GM19193 (cell line): ENCODE measurements around the gene TP73.

Source experiments
- POLR2A ChIP-seq: IDR thresholded peaks from 4 replicates; pipeline ENCODE4 v1.6.1; 2011; ENCODE audit not compliant: insufficient read depth, insufficient read length; ENCODE audit errors: extremely low read depth

The TP73 gene

DNA sequence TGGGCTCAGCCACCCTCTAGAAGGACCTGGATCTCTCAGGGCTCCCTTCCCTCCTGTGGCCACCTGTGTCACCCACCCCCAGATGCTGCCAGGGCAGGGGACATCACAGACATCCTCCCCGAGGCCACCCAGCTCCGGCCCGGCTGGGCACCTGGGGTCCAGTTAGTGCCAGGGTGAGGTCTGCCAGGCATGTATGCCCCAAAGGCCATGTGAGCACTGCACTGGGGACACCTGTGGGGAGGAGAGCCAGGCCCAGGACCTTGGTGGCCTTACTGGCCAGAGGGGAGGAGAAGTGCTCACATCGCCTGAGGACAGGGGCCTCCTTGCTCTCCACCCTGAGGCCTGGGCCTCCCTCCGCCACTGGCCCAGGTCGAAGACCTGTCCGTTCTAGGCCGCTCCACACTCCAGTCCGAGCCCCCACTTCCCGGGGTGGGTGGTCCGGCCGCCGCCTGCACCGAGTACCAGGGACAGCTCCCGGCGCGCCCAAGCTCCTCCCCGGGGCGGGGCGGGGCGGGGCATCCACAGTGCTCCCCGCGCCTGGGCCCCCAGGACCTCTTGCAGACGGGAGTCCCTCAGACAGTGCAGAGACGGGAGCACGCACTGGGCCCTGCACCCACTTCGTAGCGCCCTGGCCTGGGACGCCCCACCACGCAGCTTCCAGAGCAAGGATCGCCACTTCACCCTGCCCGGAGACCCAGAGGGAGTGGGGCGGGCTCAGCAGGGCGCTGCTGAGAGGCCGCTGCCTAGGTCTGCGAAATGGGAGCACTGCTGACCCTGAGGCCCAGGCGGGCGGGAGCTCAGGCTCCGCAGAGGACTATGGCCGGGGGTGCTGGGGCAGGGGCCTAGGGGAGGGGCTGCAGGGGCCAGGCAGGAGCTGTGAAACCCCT is 65.6 kb downstream of the TP73 start:
- TF ChIP-seq POLR2A: no peak

GRCh38 chr1:3718764-3719163 is 66.4 kb downstream of the TP73 start:
- TF ChIP-seq POLR2A: no peak

DNA sequence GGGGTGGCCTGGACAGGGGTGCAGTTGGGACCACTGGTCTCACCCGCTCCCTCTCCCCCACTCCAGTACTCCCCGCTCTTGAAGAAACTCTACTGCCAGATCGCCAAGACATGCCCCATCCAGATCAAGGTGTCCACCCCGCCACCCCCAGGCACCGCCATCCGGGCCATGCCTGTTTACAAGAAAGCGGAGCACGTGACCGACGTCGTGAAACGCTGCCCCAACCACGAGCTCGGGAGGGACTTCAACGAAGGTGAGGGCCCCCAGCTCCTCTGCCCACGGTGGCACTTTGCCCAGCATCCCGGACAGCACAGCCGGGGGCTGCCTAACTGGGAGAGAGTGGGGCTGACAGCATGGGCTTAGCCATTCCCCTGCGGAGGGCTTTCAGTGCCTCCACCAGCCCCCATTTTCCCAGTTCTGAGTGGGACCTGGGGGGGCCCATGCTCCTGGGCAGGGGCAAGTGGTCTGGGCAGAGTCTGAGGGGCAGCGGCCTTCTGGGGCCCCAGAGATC is 69.7 kb downstream of the TP73 start:
- no peak for TF ChIP-seq POLR2A

- TF ChIP-seq POLR2A: no peak
Measured at GRCh38 chr1:3722846-3723245, 70.5 kb downstream of the TP73 start.

DNA sequence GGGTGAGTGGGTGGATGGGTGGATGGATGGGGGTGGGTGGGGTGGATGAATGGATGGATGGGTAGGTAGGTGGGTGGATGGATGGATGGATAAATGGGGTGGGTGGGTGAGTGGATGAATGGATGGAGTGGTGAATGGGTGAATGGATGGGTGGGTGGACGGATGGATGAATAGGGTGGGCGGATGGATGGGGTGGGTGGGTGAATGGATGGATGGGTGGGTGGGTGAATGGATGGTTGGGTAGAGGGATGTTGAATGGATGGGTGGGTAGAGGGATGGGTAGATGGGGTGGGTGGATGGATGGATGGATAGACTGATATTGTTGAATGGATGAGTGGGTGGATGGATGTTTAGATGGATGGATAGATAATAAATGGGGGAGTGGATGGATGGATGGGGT is 73.0 kb downstream of the TP73 start:
- TF ChIP-seq POLR2A: no peak

DNA sequence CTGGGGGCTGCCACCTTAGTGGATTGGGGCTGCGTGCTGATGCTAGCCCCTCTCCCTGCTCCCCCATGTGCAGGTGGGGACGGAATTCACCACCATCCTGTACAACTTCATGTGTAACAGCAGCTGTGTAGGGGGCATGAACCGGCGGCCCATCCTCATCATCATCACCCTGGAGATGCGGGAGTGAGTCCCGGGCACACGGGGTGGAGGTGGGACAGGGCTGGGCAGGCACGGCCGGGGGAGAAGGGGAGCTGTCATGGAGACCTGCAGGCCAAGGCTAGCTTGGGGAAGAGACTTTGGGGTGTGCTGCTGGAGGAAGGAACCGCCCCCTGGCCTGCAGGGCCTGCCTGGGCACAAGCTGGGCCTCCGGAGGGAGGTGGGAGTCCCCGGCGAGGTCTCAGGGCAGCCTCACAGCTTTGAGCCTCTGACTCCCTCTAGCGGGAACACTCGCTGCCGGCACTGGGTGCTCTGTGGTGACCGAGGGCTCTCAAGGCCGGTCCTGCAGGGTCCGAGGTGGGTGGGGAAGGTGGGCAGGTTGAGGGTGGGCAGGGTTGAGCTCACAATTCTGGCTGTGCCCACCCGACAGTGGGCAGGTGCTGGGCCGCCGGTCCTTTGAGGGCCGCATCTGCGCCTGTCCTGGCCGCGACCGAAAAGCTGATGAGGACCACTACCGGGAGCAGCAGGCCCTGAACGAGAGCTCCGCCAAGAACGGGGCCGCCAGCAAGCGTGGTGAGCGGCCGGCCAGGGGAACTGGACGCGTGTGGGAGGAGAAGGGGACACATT is 74.9 kb downstream of the TP73 start:
- TF ChIP-seq POLR2A: no peak

GRCh38 chr1:3727825-3728776 is 75.8 kb downstream of the TP73 start:
- no peak for TF ChIP-seq POLR2A

DNA sequence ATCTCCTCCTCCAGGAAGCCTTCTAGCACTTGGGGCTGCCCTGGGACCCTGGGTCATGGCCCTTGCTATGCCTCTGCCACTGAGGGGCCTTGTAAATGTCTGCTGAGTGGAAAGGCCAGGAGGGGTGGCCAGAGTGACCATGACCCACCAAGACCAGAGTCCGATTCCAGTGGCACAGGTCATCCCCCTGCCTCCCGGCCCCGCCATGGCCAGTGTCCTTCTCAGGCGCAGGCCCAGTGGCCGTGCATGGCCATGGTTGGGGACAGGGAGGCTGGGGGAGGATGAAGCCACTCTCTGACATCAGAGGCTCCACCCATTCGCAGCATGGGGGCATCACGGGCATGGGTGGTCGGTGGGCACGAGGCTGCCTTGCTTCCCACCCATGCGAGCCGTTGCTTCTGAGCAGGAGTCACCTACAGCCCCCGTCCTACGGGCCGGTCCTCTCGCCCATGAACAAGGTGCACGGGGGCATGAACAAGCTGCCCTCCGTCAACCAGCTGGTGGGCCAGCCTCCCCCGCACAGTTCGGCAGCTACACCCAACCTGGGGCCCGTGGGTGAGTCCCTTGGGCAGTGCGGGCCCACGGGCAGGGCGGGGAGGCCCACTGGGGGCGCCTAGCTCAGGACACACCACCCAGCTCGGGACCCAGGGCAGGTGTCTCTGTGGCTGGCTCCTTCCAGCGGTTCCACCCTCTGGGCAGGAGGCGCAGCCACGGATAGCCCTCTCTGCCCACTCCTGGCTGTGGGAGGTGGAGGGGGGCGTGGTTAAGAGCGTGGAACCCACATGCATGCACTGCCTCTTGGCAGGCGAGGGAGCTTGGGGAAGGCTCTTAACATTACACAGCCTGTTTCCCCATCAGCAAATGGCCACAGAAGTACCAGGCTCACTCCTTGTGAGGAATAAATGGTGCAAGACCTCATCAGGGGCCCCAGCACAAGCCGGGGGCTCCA is 77.6 kb downstream of the TP73 start:
- TF ChIP-seq POLR2A: no peak

DNA sequence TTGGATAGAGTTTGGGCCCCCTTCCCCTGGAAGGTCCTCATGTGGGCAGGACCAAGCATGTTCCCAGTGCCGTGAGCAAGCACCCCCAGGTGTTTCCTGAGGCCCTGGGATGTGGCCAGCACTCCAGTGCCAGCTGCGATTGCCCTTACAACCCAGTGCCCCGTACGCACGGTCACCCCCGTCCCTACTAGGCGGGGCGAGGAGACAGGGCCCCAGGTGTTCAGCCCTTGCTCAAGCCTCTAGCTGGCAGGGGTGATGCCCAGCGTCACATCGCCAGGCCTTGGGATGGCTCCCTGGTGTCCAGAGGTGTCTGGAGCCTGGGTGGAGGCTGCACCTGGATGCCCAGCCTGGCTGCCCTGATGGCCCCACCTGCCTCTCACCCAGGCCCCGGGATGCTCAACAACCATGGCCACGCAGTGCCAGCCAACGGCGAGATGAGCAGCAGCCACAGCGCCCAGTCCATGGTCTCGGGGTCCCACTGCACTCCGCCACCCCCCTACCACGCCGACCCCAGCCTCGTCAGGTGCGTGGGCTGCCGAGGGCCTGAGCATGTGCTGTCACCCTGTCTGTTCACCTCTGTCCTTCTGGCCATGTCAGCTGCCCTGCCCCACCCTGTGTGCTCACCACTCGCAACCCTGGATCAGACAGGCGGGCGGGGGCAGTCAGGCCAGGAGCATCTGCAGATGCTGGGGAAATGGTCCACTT is 78.4 kb downstream of the TP73 start:
- TF ChIP-seq POLR2A: no peak

GRCh38 chr1:3731583-3732433 is 79.5 kb downstream of the TP73 start:
- TF ChIP-seq POLR2A: no peak

- TF ChIP-seq POLR2A: no peak
Measured at GRCh38 chr1:3732434-3733093, 80.2 kb downstream of the TP73 start.
